ENCODE results near the gene CFAP410.
"Not testable (repeated sequence)": the region's sequence is repeated elsewhere in the genome, so short reads cannot be mapped to it uniquely, and the experiment has no call there.

CFAP410 gene

DNA sequence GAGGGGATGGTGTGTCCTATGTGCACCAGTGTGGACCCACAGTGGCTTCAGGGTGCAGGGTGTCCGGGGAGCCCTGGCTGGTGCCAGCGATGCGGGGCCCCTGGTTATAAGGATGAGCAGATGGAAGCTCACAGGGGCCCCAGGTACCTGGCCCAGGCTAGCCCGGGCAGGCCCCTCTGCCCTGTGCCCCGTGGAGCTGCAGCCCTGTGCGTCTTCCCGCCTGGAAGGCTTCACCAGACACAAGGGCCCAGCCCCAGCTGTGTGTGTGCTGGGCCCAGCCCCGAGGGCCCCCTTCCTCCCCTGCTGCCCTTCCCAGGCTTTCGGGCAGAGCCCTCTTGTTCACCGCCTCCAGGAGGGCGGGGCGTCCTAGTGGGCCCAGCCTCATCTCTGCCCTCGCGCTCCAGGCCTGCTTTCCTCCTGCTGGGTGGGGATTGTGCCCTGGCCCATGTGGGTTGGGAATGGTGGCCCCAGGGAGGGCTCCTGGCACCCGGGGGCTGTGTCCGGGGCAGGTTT, 23.4 kb downstream of the CFAP410 start:
- no peak for DNase-seq

DNA sequence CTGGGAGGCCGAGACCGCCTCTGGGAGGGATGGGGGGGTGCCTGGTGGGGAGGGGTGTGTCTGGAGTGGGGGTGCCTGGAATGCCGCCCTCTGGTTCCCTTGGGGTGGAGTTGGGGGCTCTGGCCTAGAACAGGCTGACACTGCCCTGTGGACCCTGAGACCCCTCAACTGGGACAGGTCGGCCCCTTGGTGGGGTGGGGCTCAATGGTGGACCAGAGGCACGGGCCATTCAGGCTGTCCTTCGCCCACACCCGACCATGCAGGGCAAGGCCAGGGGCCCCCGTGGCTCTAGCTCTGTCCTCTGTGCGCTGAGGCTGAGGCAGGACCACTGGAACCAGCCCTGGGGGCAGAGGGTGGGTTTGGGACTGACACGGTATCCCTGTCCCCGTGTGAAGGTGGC, 24.6 kb downstream of the CFAP410 start:
- no peak for DNase-seq

DNA sequence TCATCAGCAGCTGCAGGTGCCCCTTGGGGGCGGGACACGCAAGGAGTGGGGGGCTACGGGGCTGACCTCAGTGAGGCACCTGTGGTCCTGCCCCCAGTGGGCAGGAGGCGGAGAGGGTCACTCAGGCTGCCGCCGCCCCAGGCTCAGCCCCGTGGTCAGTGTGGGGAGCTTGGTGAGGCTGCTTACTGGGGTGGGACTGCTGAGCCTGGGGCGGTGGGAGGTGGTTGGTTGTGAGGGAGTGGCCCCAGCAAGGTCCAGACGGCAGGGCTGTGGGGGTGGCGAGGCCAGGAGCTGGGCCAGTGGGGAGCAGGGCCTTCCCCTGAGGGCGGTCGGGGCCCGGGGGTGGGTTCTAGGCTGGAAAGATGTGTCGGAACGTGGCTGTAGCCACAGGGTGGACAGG, 25.1 kb downstream of the CFAP410 start:
- DNase-seq, result no peak

DNA sequence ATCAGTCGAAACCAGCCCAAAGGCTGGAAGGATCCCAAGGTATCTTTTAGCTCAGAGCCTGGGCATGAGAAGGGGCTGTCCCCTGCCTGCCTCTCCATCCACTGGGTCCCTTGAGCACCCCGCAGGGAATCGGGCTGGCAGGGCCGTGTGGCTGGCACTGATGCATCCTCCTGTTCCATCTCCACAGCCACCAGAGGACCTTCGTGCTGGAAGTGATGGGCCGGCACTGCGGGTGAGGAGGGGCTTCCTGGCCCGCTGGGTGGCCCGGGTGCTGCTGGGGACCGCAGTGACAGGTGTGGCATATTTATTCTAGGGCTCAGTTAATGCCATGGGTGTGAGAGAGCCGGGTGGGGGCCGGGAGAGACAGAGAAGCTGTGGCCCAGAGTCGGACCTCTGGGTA, 25.7 kb downstream of the CFAP410 start:
- no peak for DNase-seq

DNA sequence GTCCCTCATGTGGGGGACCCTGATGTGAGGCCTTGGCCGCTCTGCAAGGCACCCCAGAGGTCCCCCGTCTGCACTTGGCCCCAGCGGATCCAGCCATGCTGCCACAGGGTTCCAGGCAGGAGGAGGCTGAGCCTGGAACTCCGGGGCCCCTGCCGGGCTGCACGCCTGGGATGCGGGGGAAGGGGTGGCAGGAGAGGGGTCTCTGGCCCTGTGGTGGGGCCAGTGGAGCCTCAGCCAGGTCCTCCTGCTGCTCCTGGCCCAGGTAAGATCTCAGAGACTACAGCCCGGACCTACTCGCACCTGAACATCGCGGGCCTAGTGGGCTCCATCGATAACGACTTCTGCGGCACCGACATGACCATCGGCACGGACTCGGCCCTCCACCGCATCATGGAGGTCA, 26.5 kb downstream of the CFAP410 start:
- DNase-seq, result no peak

DNA sequence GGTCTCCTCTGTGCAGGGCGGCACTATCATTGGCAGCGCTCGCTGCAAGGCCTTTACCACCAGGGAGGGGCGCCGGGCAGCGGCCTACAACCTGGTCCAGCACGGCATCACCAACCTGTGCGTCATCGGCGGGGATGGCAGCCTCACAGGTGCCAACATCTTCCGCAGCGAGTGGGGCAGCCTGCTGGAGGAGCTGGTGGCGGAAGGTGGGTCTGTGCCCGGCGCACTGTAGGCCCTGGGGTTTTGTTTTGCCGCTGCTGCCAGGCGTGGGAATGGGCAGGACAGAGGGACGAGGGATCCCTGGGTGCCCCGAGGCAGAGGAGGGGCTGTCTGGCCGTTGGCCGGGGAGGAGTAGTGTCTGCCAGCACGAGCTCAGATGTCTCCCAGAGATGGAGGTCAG, 27.1 kb downstream of the CFAP410 start:
- no peak for DNase-seq

DNA sequence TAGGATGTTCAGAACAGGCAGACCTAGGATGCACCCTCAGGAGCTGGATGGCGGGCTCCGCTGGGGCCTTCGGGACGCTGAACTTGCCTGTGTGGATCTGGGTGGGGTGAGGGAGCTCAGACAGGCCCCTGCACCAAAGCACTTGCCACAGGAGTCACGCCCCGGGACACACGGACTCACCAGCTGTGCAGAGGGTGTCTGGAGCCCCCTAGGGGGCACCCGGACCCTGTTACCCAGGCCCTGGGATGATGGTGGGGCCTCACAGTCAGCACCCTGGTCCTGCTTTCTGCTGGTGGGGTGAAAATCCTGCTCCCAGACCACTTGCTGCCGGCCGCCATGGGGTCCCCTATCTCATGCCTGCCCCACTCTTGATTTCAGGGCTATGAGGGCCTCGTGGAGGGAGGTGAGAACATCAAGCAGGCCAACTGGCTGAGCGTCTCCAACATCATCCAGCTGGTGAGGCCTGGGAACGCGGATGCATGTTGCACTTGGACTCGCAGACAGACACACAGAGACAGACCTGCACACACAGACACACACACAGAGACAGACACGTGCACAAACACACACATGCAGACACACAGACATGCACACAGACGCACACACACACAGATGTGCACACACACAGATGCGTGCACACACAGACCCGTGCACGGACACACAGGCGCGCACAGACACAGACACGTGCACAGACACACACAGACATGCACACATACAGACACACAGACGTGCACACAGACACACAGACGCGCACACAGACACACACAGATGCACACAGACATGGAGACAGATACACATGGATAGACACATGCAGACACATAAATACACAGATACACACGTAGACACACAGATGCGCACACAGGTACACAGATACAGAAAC, 28.3 kb downstream of the CFAP410 start:
- DNase-seq, result no peak

DNA sequence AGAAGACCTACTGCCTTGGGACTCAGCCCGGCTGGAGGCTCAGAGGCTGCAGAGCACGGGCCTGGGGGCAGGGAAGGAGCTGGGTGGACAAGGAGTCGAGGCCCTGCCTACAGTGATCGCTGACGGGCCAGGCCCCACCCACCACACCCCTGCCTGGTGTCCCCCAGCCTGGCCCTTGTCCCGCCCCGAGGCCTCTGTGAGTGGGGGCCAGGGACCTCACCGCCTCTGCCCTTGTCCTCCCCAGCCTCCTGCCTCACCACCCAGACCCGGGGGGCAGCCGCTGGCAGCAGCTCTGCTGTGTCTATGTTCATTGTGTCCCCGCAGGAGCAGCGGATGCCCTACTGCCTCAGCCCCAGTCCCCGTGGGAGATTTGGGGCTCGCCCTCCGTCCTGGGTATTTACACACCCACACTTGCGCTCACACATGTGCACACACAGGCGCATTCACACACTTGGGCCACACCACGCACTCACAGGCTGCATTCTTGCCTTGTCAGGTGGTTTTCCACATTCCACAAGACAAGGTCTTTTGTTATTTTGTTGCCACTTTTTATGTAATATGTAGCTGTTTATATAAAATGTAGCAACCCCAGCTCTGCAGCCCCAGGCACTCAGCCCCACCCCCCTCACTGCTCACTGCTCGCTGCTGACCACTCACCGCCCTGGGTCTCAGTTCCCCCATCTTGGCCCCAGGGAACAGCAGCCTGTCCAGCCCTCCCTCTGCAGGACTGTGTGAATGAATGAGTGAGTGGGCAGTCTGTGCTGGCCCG, 32.1 kb downstream of the CFAP410 start:
- no peak for DNase-seq

DNA sequence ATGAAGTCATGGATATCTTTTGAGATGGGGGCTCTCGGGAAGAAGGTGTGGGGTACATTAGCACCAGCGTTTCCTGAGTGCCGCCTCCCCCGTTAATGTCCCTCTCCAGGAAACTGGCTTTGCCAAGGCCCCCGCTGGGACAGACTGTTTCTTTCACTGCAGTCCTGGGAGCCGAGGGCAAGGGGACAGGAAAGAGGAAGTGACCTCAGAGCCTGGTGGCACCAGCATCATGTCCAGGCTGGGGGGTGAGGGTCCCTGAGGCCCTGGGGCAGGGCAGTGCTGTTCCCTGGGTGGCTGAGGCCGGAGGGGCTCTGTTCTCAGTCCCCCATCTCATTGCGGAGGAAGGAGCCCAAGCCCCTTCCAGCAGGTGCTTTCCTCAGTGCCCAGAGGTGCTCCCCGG, 33.5 kb downstream of the CFAP410 start:
- DNase-seq, result no peak

DNA sequence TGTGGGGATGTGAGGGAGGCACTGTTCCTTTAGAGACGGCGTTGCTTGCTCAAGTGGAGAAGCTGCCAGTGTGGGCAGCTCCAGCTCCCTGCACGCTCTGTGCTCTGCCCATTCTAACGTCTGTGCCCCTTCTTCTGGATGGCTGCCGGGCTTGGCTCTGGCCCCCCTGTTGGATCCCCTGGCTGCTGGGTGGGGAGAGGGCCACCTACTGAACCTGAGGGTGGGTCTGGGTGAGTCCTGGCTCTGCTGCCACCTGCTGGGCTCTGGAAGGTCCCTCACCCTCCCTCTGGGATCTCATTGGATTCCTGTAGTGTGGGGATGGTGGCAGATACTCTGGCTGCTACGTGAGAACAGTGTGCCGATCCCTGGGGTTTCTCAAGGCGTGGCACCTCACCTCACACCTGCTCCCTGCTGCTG, 34.3 kb downstream of the CFAP410 start:
- no peak for DNase-seq

DNA sequence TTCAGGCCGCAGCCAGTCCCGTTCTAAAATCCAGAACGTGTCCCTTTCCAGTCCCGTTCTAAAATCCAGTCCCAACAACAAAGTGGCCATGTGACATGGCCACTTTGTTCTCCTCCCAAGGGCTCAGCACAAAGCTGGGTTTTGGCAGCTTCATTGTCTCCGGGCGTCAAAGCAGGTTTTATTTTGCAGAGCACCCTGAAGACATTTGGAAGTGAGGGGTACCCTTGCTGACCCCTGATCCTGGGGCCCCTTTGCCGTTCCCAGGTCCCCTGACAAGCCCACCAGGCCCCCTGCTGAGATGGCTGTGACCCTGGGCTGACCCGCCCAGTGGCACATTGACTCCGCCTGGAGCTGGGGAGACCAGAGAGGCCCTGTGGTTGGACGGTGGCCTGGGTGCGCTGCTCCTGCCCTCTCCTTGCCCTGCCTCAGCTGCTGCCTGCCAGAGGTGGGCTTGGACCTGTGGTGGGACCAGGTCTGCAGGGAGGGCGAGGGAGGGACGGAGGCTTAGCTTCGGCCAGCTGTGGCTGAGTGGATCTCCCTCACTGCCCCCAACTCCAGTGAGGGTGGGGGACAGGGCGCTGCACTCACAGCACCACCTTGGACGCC, 35.1 kb downstream of the CFAP410 start:
- no peak for DNase-seq

DNA sequence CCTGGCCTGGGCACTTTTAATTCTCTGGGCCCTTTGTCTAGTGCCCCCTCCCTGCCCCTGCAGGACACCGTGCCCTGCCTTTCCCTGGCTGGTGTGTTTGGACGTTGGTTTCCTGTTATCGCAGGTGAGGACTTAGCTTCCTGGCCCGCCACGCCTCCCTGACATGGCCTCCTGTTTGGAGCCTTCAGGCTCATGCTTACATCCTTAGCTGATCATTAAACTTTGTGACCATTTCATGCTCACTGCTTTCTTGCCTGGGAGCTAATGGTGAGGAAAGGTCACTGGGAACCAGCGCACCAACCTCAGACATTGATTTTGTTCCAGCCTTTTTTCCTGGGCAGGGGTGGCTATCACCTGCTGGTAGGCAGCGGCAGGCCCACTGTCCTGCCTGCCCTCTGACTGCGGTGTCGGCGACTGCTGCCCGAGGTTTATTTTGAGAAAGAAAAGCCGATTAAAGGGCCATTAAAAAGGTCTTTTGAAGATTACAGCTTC, 35.7 kb downstream of the CFAP410 start:
- no peak for DNase-seq

DNA sequence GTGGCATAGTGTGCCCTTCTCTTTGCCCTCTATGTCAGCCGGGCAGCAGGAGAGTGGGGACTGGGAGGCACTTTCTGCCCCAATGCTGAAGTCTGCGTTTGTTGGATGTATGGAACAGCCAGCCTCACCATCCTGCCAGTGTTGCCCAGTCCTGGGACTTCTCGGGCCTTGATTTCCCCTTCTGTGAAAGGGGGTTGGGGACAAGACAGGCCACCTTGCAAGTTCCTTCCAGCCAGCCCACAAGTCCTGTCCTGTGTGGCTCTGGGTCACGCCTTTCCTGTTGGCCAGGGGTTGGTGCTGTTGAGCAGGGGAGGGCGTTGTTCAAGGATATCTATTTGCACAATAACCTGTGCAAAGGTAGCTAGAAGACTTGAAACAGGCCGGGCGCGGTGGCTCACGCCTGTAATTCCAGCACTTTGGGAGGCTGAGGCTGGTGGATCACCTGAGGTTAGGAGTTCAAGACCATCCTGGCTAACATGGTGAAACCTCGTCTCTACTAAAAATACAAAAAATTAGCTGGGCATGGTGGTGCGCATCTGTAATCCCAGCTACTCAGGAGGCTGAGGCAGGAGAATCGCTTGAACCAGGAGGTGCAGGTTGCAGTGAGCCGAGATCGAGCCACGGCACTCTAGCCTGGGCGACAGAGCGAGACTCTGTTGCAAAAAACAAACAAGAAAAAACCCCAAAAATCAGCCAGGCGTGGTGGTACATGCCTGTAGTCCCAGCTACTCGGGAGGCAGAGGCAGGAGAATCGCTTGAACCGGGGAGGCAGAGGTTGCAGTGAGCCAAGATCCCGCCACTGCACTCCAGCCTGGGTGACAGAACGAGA, 36.4 kb downstream of the CFAP410 start:
- DNase-seq, result not testable (repeated sequence)

DNA sequence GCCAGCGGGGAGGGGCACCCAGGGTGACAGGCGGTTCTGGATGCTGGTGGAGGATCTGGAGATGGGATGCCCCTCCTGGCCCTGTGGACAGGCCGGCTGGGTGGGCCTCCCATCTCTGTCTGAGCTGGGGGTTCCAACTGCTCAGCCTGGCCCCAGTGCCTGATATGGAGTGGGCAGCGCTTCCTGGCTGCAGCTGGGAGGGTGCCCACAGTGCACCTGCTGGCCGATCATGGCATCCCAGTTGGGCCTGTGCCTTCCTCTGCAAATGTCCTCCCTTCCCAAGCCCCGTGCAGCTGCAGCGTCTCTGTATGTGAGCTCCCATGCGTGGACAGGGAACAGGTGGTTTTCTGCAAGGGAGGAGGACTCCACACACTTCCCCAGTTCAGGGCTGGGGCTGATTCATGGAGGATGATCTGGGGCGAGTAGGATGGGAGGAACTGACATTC, 37.2 kb downstream of the CFAP410 start:
- no peak for DNase-seq

DNA sequence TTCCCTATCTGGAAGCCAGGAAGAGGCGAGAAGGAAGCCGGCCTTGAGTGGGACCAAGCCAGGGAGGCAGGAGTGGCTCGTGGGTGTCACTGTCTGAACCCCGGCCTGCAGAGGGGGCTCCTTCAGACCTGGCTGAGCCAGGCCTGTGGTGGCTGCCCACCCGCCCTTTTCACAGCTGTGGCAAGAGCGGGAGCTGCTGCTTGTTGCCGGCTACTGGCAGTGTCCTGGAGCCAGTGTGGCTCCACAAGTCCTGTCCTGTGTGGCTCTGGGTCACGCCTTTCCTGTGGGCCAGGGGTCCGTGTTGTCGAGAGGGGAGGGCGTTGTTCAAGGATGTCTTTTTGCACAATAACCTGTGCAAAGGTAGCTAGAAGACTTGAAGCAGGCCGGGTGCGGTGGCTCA, 38.0 kb downstream of the CFAP410 start:
- DNase-seq, result no peak

DNA sequence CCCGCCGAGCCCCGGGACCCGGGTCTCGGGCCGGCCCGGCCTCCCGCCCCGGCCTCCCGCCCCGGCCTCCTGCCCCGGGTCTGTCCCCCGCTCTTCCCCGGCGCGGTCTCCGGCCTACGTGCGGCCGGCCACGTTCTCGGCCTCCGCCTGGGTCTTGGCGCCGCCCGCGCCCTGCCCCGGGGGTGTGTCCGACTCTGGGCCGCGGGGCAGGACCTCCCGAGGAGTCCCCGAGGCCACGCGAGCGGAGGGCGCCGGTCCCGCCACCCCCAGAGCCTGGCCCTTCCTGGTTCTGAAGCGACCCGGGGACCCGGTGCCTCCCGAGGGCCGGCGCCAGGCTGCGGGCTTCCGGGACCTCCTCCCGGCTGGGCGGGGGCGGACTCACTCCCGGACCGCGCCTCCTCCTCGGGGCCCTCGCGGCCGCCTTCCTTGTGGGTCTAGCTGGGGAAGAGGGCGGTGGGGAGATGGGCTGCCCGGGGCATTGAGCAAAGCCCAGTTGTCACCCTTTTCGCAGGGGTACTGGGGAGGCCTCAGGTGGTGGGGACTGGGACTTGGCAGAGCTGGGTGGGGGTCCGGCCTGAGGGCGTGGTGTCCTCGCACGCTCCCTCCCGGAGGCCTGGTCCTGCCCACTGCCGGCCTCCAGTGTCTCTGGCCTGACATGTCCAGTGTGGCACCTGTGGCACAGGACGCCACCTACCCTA, 38.8 kb downstream of the CFAP410 start:
- no peak for DNase-seq

DNA sequence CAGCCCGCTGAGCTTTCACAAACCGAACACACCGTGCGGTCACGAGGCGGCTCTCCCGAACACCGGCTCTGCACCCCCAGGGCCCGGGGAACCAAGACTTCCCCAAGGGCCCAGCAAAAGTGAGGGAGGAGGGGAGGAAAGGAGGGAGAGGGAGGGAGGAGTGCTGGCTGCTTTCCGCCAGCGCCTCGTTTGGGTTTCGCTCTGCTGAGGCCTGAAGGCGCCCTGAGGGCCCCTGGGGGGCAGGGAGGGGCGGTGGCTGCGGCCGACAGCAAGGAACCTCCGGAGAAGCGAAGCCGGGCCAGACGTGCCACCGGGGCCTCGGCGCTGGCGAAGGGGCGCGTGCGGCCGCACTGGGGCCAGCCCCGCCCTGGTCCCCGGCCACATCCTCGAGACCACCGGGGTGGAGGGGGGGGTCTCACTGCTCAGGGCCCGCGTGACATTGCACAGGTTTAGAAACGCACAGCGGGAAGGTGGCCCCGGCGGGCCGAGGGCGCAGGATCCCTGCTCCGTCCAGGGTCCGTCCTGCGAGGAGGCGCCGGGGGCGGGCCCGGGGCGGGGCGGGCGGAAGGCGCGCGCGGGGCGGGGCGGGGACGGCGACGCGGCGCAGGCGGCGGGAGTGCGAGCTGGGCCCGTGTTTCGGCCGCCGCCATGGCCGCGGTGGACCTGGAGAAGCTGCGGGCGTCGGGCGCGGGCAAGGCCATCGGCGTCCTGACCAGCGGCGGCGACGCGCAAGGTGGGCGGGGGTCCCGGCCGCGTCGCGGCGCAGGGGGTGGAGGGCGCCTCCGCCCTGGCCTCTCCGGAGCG, 39.5 kb downstream of the CFAP410 start, which contains the start of gene PFKL:
Gene PFKL (plus strand): TSS at position 596 of the 804 bp plus-strand sequence. CDS start 53 bp downstream, at position 649.
- no peak for DNase-seq

DNA sequence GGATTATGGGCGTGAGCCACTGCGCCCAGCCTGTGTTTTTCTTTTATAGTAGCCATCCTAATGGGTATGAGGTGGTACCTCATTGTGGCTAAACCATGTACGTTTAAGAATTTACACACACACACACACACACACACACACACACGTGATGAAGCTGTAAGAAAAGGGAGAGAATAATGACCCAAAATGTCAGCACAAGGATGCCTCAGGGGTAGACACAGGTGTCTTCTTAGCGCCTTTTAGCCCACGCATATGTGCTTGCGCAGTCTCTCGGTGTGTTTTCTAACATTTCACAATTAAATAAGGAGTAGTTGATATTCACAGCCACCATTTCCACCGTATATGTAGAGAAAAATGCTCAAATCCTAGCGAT, 40.1 kb downstream of the CFAP410 start:
- no peak for DNase-seq

DNA sequence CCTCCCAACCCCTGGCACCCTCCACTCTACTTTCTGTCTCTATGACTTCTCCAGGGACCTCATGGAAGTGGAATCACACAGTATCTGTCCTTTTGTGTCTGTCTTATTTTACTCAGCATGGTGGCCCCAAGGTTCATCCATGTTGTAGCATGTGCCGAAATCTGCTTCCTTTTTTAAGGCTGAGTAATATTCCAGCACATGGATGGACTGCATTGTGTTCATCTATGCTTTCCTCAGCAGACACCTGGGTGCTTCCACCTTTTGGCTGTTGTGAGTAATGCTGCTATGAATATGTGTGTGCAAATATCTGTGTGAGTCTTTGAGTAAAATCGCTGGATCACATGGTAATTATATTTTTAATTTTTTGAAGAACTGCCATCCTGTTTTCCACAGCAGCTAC, 40.9 kb downstream of the CFAP410 start:
- no peak for DNase-seq

DNA sequence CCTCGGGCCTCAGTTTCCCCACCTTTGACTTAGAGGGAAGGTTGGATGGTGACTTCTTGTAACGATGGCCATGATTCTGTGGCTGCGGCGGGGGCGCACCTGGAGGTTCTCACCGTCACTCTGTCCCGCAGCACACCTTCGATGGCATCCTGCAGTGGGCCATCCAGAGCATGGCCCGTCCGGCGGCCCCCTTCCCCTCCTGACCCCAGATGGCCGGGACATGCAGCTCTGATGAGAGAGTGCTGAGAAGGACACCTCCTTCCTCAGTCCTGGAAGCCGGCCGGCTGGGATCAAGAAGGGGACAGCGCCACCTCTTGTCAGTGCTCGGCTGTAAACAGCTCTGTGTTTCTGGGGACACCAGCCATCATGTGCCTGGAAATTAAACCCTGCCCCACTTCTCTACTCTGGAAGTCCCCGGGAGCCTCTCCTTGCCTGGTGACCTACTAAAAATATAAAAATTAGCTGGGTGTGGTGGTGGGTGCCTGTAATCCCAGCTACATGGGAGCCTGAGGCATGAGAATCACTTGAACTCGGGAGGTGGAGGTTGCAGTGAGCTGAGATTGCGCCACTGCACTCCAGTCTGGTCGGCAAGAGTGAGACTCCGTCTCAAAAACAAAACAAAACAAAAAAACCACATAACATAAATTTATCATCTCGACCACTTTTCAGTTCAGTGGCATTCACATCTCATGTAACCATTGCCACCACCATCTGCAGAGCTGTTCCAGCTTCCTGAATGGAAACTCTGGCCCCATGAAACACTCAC, 41.5 kb downstream of the CFAP410 start:
- peak; percentile 43 for DNase-seq
